Heart right ventricle (tissue), 16 donors: ENCODE results near the gene FCN1. TPM values are rescaled to one million over a fixed set of nuclear protein-coding genes. Genes with fewer than 3 reads are reported as not detected.

Experiments used
- ATAC-seq, 8 donors: fragments of 200-7000 bp; cut with Tn5 transposase; one replicate each; pipeline ENCODE4 v1.9.1; 2020; ENCODE audit warnings: mild to moderate bottlenecking in 8 of 8, moderate library complexity in 8 of 8, moderate number of reproducible peaks in 1 of 8
- DNase-seq, 2 donors: peaks; one replicate each; pipeline ENCODE4 v3.0.0-alpha.2; 2020
- H3K27ac ChIP-seq, 10 donors: fragments of 200-600 bp; sonication (generic) in 2 of 10; one replicate each; pipeline versions ENCODE4 v1.5.0 to v1.8.0; 2020 to 2022; ENCODE audit warnings: mild to moderate bottlenecking in 3 of 10
- H3K27me3 ChIP-seq, 7 donors: fragments of 200-600 bp; one replicate each; pipeline ENCODE4 v1.8.0; 2021 to 2022; ENCODE audit warnings: mild to moderate bottlenecking in 2 of 7
- H3K36me3 ChIP-seq, 9 donors: fragments of 200-600 bp; sonication (generic) in 1 of 9; one replicate each; pipeline versions ENCODE4 v1.5.0 to v1.8.0; 2020 to 2022; ENCODE audit warnings: mild to moderate bottlenecking in 2 of 9
- H3K4me1 ChIP-seq, 9 donors: fragments of 200-600 bp; sonication (generic) in 1 of 9; one replicate each; pipeline versions ENCODE4 v1.5.0 to v1.8.0; 2020 to 2022; ENCODE audit warnings: mild to moderate bottlenecking in 4 of 9
- H3K4me3 ChIP-seq, 10 donors: fragments of 200-600 bp; sonication (generic) in 2 of 10; one replicate each; pipeline versions ENCODE4 v1.5.0 to v1.8.0; 2020 to 2022; ENCODE audit warnings: mild to moderate bottlenecking in 7 of 10, moderate library complexity in 2 of 10
- H3K9me3 ChIP-seq, 11 donors: fragments of 200-600 bp in 10 of 11; sonication (generic) in 2 of 11; one replicate each; pipeline versions ENCODE4 v1.5.0 to v1.8.0; 2013 to 2022; ENCODE audit warnings: mild to moderate bottlenecking in 2 of 11, control low read depth in 1 of 11, moderate library complexity in 1 of 11
- CTCF ChIP-seq, 9 donors: fragments of 200-600 bp; sonication (generic) in 2 of 9; IDR thresholded peaks; one replicate each; pipeline versions ENCODE4 v1.5.0 to v1.8.0; 2021 to 2022; ENCODE audit warnings: antibody characterized with exemption in 9 of 9, mild to moderate bottlenecking in 5 of 9, moderate library complexity in 1 of 9
- WGBS, 2 donors: extraction: QIAGEN DNeasy Blood & Tissue Kit; methylation state at CpG; one replicate each; pipeline ENCODE4 v1.1.7; 2013; ENCODE audit warnings: inconsistent platforms in 1 of 2; 5-methylcytosine and 5-hydroxymethylcytosine counted together
- intact Hi-C, 10 donors: fragments of 100-400 bp; cut with DNase I; formaldehyde crosslinking; loops; one replicate each; pipeline versions ENCODE4 v1.11.1 to v1.14.2; 2022
- polyA plus RNA-seq, 2 donors: library from polyadenylated mRNA; stranded (reverse); fragments of 200-250 nt; gene quantifications; one replicate each; pipeline ENCODE4 v1.2.3, GENCODE V29; 2013
- total RNA-seq, 10 donors: library from RNA; stranded (reverse); fragmentation: NEBNext Ultra II Directional in 3 of 10; extraction: Animal tissue kit (Norgen Biotek cat#: 25700) in 3 of 10; gene quantifications; one replicate each; pipeline versions ENCODE4 v1.2.1 to v1.2.4, GENCODE V29; 2021 to 2023
- donor health status: Arrhythmogenic right ventricular cardiomyopathy.
- donor health status: ischemic (EF 13 %, LVEDD 7.1; RV severe dilation, severe dysfunction).
- donor health status: healthy with polysubstance abuse.
- donor health status: DM: no; HTN: yes; CAD: no.
- donor health status: DM: no; HTN: no; CAD: no.
- donor health status: ischemic (EF 25% LVEDD 6.9; RV normal size, moderate dysfunction).
- donor health status: ischemic (EF 25% LVEDD 5.7; RV mildly dilated, moderate dysfunction).
- donor health status: healthy.
- donor health status: DM: yes; HTN: yes; CAD: no.
- donor health status: Ischemic cardiomyopathy.
- donor health status: ischemic (EF 35%, LVEDD 5.7; RV mildly dilated, moderate dysfunction).
- donor health status: nonischemic (EF 11% LVEDD 7.7; RV severe dilation, severe dysfunction).
- donor health status: DM: yes; HTN: yes; CAD: no.
- donor health status: PGD.
- donor health status: ischemic (EF 29% LVEDD 5.4; RV normal size, mild dysfunction).
- donor health status: nonischemic (EF 23%, LVEDD 6.1; RV moderate dilation, normal function).

Gene FCN1
- total and polyA plus RNA-seq, 12 donors, result 0.97 to 64.7 (median 2.7) TPM

- 89 to 90% methylated on average over 21 of the region's 21 CpGs for WGBS, 2 donors
- intact Hi-C loops, result no loop called here
- peaks cover 0 to 16% (median 0%) of the 10 kb centered on the region in 7 donors for H3K27me3 ChIP-seq
- no peak overlapping the region for H3K4me3 ChIP-seq
- no peaks in the 10 kb centered on the region for H3K36me3 ChIP-seq
- ATAC-seq (no peak), DNase-seq (no peak)
- no peak overlapping the region for H3K27ac ChIP-seq
- H3K9me3 ChIP-seq, result peaks cover 0 to 7% (median 0%) of the 10 kb centered on the region in 11 donors
- no peak for TF ChIP-seq CTCF (IDR thresholded peaks at IDR 0.05)
- no peaks in the 10 kb centered on the region for H3K4me1 ChIP-seq
Measured at GRCh38 chr9:134950386-134951210, 32.9 kb upstream of the FCN1 start.

- ATAC-seq, result no peak
- intact Hi-C loops, result no loop called here
- 90 to 93% methylated on average over 11 to 12 of the region's 12 CpGs for WGBS, 2 donors
- no peak overlapping the region for H3K27ac ChIP-seq
- no peak for DNase-seq
- H3K4me1 ChIP-seq, result peaks cover 1 to 5% (median 3%) of the 10 kb centered on the region in 9 donors
- no peak overlapping the region for H3K4me3 ChIP-seq
- no peak for TF ChIP-seq CTCF (IDR thresholded peaks at IDR 0.05)
- no peaks in the 10 kb centered on the region for H3K36me3 ChIP-seq
- H3K27me3 ChIP-seq, result peaks cover 0 to 21% (median 0%) of the 10 kb centered on the region in 7 donors
- H3K9me3 ChIP-seq, result peaks cover 0 to 7% (median 0%) of the 10 kb centered on the region in 11 donors
Measured at GRCh38 chr9:134949681-134950385, 32.1 kb upstream of the FCN1 start.

GRCh38 chr9:134948149-134948548 is 30.4 kb upstream of the FCN1 start:
- no peak for TF ChIP-seq CTCF (IDR thresholded peaks at IDR 0.05)
- Histone ChIP-seq H3K36me3 (no peaks in the 10 kb centered on the region), H3K4me3 (no peak overlapping the region), H3K4me1 (peaks cover 6 to 20% (median 18%) of the 10 kb centered on the region in 9 donors), H3K27me3 (peaks cover 0 to 38% (median 13%) of the 10 kb centered on the region in 7 donors), H3K27ac (no peak overlapping the region), H3K9me3 (peaks cover 0 to 7% (median 0%) of the 10 kb centered on the region in 11 donors)
- intact Hi-C loops, result no loop called here
- DNase-seq (no peak), ATAC-seq (no peak)
- 89 to 92% methylated on average over 11 of the region's 11 CpGs for WGBS, 2 donors

GRCh38 chr9:134947265-134947955 is 29.7 kb upstream of the FCN1 start:
- WGBS, 2 donors, result 53% methylated on average over 26 of the region's 26 CpGs
- no peaks in the 10 kb centered on the region for H3K36me3 ChIP-seq
- no peak for ATAC-seq
- no peak overlapping the region for H3K27ac ChIP-seq
- peaks cover 6 to 28% (median 24%) of the 10 kb centered on the region in 9 donors for H3K4me1 ChIP-seq
- H3K4me3 ChIP-seq, result no peak overlapping the region
- TF ChIP-seq CTCF (IDR thresholded peaks at IDR 0.05), result no peak
- DNase-seq, result no peak
- peaks cover 0 to 46% (median 20%) of the 10 kb centered on the region in 7 donors for H3K27me3 ChIP-seq
- H3K9me3 ChIP-seq, result peaks cover 0 to 6% (median 0%) of the 10 kb centered on the region in 11 donors
- intact Hi-C loops, result no loop called here
